GM10847 (cell line): ENCODE results near the gene ABCG1.

ENCODE experiments used
- POLR2A ChIP-seq: IDR thresholded peaks from 2 replicates; pipeline ENCODE4 v1.6.1; 2011; ENCODE audit not compliant: insufficient read length; ENCODE audit errors: extremely low read depth

Gene ABCG1

DNA sequence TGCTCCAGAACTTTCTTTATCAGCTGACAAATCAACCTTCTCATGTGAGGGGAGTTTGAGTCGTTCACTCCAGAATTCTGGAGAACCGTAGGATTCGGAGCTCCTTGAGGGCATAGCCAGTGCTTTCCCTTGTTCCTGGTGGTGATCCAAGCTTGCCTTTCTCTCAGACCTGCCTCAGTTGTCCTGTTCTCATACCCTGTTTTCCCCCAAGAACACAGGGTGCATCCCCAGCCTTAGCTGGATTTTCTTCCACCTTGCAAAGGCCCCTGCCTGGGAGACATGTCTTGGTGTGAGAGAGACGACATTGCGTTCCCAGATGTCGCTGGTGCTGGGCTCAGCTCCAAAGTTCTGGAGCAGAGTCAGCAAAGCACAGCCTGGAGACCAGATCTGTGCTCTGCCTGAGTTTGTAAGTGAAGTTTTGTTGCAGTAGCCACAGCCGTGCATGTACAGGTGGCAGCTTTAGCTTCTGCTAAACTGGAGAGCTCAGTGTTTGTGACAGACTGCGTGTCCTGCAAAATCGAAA, 40.0 kb downstream of the ABCG1 start:
- no peak for TF ChIP-seq POLR2A

GRCh38 chr21:42260121-42260520, 41.2 kb downstream of the ABCG1 start:
- TF ChIP-seq POLR2A: no peak

GRCh38 chr21:42261829-42262200, 42.9 kb downstream of the ABCG1 start:
- TF ChIP-seq POLR2A: no peak

DNA sequence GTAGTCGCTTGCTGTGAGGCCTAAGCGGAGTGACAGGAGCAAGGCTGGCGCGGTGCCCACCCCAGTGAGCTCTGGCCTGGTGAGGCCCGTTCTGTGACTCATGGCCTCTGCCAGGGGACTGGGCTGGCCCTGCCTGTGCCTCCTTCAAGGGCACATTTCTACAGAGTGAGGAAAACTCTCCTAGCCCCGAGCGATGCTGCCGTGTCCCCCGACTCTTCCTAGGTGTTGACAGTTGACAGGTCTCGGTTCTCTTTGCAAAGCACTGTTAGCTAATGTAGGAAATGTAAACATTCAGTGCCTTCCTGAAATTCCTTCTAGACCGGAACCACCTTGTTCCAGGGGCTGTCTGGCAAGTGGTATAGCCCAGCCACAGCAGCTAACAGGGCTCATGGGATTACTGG, 43.9 kb downstream of the ABCG1 start:
- no peak for TF ChIP-seq POLR2A

- TF ChIP-seq POLR2A: no peak
These were observed 44.7 kb downstream of the ABCG1 start for GRCh38 chr21:42263591-42264131.

DNA sequence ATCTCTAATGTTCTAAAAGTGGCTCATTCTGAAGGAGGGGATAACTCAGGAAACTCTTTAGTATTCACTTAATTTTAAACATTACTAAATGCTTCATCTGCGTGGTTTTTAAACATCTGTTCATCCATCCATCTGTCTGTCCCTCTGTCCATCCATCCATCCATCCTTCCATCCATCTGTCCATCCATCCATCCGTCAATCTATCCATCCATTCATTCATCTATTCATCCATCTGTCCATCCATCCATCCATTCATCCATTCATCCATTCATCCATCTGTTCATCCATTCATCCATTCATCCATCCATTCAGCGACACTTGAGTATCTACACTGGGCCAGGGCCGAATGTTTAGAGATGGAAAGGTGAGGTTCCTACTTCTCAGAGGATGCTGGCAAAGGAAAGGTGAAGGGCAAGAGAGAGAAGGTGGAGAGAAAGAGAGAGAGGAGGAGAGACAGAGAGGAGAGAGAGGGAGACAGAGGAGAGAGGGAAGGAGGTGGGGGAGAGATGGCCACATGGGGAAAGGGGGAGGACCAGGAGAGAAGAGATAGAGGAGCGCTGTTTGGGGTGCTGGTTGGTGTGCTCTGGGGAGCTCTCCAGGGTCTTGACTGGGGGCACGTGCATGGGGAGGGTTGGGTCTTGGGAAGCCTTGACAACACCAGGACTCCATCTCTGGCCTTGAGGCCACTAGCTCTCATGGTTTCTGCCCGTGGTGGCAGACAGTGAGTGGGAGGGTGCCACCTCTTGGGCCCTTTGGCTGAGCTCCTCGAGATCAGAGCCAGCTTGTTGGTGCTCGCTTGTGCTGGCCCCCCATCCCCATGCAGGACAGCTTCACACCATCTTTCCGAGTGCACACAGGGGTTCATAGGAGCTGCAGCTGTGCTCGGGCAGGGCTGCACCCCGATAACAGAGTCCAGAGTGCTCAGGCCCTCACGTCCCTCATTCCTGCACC, 45.6 kb downstream of the ABCG1 start:
- no peak for TF ChIP-seq POLR2A

- no peak for TF ChIP-seq POLR2A
These were observed 46.4 kb downstream of the ABCG1 start for GRCh38 chr21:42265231-42265812.

GRCh38 chr21:42266971-42267556, 48.1 kb downstream of the ABCG1 start:
- no peak for TF ChIP-seq POLR2A

GRCh38 chr21:42269386-42269785, 50.4 kb downstream of the ABCG1 start:
- no peak for TF ChIP-seq POLR2A

DNA sequence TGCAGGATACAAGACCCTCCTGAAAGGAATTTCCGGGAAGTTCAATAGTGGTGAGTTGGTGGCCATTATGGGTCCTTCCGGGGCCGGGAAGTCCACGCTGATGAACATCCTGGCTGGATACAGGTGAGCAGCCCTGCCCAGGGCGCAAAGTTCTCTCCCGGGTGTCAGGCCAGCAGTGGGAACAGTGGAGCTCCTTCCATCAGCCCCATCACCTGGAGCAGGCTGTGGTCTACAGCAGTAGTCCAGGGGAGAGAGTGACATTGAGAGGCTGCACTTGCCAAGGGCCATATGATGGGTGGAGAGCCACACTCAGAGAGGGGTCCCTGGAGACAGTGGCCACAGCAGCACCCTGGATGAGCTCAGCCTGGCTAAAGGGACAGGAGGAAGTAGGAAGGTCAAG, 52.1 kb downstream of the ABCG1 start:
- TF ChIP-seq POLR2A: no peak

- no peak for TF ChIP-seq POLR2A
These were observed 53.4 kb downstream of the ABCG1 start for GRCh38 chr21:42272109-42272962.

GRCh38 chr21:42272984-42273600, 54.2 kb downstream of the ABCG1 start:
- TF ChIP-seq POLR2A: no peak

DNA sequence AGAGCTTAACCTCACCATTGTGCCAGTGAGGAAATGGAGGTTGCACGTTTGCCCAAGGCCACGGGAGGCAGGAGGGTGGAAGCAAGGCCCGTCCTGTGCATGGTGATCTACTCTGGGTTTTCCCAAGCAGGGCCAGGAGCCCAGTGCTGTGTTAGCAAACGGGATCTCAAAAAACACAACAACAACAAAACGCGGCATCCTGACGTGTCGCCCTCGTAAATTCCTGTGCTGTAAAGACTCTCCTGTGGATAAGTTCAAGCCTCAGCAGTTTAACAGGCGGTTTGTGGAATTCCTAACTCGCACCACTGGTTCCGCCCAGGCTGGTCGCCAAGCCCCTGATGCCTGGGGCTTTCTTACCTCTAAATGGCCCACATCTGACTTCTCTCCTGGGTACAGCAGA, 57.1 kb downstream of the ABCG1 start:
- no peak for TF ChIP-seq POLR2A

DNA sequence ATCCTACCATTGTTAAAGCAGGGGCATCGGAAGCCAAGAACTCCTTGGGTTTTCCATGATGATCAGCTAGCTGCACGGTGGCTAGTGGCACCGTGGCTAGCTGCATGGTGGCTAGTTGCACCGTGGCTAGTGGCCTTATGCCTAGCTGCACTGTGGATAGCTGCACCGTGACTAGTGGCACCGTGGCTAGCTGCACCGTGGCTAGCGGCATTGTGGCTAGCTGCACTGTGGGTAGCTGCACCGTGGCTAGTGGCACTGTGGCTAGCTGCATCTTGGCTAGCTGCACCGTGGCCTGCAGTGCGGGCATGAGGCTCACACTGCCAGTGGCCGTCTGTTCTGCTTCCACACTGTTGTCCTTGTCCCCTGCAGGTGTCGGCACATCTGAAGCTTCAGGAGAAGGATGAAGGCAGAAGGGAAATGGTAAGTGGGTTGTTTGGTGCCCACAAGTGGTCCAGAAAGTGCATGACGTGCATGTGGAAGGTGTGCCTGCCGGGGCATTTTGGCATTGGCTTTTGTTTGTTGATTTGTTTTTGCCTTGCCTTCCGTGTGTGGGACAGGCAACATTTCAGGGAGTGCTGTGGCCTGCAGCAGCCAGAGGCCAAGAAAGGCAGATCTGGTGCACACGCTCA, 57.7 kb downstream of the ABCG1 start:
- no peak for TF ChIP-seq POLR2A
